Measurements from ENCODE around the gene RABGGTA. TPM values are rescaled to one million over a fixed set of nuclear protein-coding genes. Genes with fewer than 3 reads are reported as not detected.

The RABGGTA gene
- total and polyA plus RNA-seq, 4 donors: 23.1 to 42.9 (median 27.7) TPM

GRCh38 chr14:24261256-24261968 is 10.0 kb downstream of the RABGGTA start:
- Histone ChIP-seq H3K4me3 (ENCODE audit: low read depth, low read length) (no peak overlapping the region), H3K27ac (ENCODE audit: low read depth, low read length) (no peak overlapping the region), H3K4me1 (ENCODE audit: control insufficient read depth, insufficient read depth, low read length) (no peaks in the 10 kb centered on the region), H3K36me3 (ENCODE audit: control insufficient read depth, insufficient read depth, low read length) (peaks cover 68% of the 10 kb centered on the region), H3K27me3 (ENCODE audit: control insufficient read depth, insufficient read depth, low read length) (no peaks in the 10 kb centered on the region), H3K9me3 (ENCODE audit: control insufficient read depth, insufficient read depth, low read length) (no peaks in the 10 kb centered on the region)
- WGBS (ENCODE audit: insufficient coverage): 92% methylated on average over 17 of the region's 20 CpGs
- no peak for DNase-seq (ENCODE audit: low read depth in 4 of 6, low spot score in 6 of 6)

DNA sequence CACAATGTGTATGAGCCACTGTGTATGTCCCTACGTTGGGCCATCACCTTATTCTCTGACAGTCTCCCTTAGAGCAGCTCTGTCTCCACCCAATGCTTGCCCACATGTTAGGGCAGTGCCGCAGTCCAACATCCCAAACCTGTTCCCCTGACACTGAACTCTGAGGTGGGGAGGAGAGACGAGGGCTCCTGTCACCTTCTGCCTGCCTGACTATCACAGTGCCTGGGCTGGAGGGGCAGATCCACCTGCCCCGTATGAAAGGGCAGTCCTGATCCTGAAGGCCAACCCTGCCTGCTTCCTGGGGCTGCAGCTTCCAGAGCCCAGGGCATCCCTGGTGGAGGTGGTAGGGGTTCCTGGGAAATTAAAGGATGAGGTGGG is 10.6 kb downstream of the RABGGTA start:
- WGBS (ENCODE audit: insufficient coverage): 83% methylated on average over 2 of the region's 4 CpGs
- DNase-seq (ENCODE audit: low read depth in 4 of 6, low spot score in 6 of 6): no peak
- H3K36me3 ChIP-seq (ENCODE audit: control insufficient read depth, insufficient read depth, low read length): peaks cover 67% of the 10 kb centered on the region
- no peaks in the 10 kb centered on the region for H3K9me3 ChIP-seq (ENCODE audit: control insufficient read depth, insufficient read depth, low read length)
- no peaks in the 10 kb centered on the region for H3K27me3 ChIP-seq (ENCODE audit: control insufficient read depth, insufficient read depth, low read length)
- H3K27ac ChIP-seq (ENCODE audit: low read depth, low read length): no peak overlapping the region
- no peaks in the 10 kb centered on the region for H3K4me1 ChIP-seq (ENCODE audit: control insufficient read depth, insufficient read depth, low read length)
- no peak overlapping the region for H3K4me3 ChIP-seq (ENCODE audit: low read depth, low read length)

DNA sequence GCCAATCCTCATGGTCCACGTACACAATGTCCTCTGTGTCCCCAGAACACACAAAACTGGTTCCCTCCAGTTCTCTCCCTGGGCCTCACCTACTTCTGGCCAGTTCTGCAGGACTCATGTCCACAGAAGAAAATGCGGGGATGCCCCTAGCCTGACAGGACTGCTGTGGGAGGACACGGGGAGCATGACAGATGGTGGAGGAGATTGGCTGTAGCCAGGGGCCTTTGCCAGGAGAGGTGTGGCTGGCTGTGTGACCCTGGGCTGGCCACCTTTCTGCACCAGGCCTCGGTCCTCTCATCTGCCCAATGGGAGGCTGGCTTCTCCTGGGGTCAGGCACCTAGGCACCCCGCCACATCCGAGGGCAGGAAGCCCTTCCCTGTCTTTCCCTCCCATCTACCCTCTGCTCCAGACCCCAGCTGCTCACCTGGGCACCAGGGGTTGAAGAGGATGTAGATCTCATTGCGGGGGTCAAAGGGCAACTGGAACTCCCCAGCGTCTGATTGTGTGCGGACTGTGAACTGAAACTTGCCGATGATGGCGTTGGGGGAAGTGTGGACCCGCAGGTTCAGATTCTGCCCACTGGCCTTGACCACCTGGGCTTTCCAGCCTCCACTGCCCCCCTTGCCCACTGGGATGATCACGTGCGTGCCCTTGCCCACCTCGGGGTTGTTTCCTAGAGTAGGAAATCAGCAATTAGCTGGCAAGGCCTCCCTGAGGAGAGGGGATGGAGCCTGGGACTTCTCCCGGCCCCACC is 11.2 kb downstream of the RABGGTA start:
- WGBS (ENCODE audit: insufficient coverage): 87% methylated on average over 12 of the region's 16 CpGs
- no peak for DNase-seq (ENCODE audit: low read depth in 4 of 6, low spot score in 6 of 6)
- Histone ChIP-seq H3K4me1 (ENCODE audit: control insufficient read depth, insufficient read depth, low read length) (no peaks in the 10 kb centered on the region), H3K9me3 (ENCODE audit: control insufficient read depth, insufficient read depth, low read length) (no peaks in the 10 kb centered on the region), H3K27ac (ENCODE audit: low read depth, low read length) (no peak overlapping the region), H3K36me3 (ENCODE audit: control insufficient read depth, insufficient read depth, low read length) (peaks cover 67% of the 10 kb centered on the region), H3K27me3 (ENCODE audit: control insufficient read depth, insufficient read depth, low read length) (no peaks in the 10 kb centered on the region), H3K4me3 (ENCODE audit: low read depth, low read length) (no peak overlapping the region)

DNA sequence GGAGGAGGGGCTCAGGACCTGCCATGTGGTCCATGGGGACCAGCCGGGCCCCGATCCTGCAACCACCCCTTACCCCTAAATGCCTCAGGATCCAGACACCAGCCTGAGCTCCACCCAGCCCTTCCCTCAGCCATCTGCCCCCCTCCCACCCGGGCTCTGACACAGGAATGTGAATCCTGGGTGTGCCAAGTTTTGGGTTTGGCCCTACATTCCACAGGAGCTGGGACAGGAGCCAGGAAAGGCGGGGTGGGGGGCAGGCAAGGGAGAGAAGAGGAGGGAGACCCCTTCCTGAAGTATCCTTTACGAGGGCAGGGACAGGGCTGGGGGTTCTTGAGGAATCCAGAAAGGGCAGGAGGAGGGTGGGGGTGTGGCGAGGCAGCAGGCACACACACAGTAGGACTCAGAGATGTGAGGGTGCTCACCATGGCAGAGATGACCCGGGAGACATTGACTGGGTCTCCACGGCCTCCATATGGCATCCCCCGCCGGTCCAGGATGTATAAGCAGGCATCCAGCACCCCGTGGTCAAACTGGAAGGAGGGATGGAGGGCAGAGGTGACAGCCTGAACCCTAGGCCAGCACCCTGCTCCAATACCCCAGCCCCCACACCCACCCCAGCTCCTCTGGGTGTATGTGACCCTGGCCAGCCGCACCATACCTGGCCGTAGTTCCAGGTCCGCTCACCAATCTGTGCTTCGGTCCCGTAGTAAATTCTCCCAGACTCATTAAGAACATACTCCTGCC is 11.9 kb downstream of the RABGGTA start:
- WGBS (ENCODE audit: insufficient coverage): 91% methylated on average over 11 of the region's 16 CpGs
- DNase-seq (ENCODE audit: low read depth in 4 of 6, low spot score in 6 of 6): peak in 1 of 6 donors; percentile 55
- Histone ChIP-seq H3K4me1 (ENCODE audit: control insufficient read depth, insufficient read depth, low read length) (no peaks in the 10 kb centered on the region), H3K4me3 (ENCODE audit: low read depth, low read length) (no peak overlapping the region), H3K27ac (ENCODE audit: low read depth, low read length) (no peak overlapping the region), H3K9me3 (ENCODE audit: control insufficient read depth, insufficient read depth, low read length) (no peaks in the 10 kb centered on the region), H3K36me3 (ENCODE audit: control insufficient read depth, insufficient read depth, low read length) (peaks cover 68% of the 10 kb centered on the region), H3K27me3 (ENCODE audit: control insufficient read depth, insufficient read depth, low read length) (no peaks in the 10 kb centered on the region)

DNA sequence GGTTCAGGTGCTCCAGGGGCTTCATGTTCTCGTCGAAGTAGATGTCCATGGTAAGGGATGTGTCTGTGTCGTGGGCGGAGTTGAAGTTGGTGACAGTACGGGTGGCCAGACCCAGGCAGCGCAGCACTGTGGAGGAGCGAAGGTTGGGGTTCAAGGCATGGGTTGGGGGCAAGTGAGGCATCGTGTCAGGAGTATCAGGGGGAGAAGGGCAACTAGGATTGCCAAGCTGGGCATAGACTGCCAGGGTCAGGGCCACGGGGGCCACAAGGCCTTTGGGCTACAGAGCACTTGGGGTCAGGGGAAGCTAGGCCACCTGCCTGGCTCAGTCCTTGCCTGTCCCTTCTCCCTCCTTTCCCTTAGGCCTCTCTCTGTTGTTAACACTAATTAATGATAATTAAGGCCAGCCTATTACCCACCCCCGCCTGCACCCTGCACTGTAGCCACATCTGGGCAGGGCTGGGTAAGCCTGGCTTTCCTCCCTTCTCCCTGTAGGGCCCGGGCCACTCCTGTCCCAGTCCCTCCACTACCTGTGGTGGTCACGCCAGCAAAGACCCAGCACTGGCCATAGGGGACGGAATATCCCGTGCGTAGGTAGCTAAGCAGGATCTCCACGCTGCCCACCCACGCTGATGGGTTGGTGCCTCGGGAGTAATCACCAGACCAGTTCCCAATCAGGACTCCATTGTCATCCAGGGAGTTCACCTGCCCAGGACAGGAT is 12.7 kb downstream of the RABGGTA start:
- Histone ChIP-seq H3K4me1 (ENCODE audit: control insufficient read depth, insufficient read depth, low read length) (no peaks in the 10 kb centered on the region), H3K27me3 (ENCODE audit: control insufficient read depth, insufficient read depth, low read length) (no peaks in the 10 kb centered on the region), H3K27ac (ENCODE audit: low read depth, low read length) (no peak overlapping the region), H3K4me3 (ENCODE audit: low read depth, low read length) (no peak overlapping the region), H3K9me3 (ENCODE audit: control insufficient read depth, insufficient read depth, low read length) (no peaks in the 10 kb centered on the region), H3K36me3 (ENCODE audit: control insufficient read depth, insufficient read depth, low read length) (peaks cover 70% of the 10 kb centered on the region)
- no peak for DNase-seq (ENCODE audit: low read depth in 4 of 6, low spot score in 6 of 6)
- 92% methylated on average over 18 of the region's 18 CpGs for WGBS (ENCODE audit: insufficient coverage)

DNA sequence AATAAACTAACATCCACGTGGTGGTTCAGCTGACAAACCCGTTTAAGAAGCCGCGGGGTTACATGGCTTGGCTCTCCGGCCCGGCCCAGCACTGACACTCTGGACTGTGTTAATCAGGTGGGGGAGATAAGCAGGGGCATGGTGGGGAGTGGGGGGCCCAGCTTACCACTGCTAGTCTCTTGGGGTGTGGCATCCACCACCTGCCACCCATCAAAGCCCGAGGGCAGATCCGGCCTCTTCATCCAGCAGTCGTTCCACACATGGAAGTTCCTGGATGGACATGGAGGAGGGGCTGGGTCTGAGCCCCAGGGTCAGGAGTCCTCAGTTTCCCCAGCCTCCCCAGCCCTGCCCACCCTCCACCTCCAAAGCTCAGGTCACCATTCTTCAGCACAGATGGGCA is 13.3 kb downstream of the RABGGTA start:
- WGBS (ENCODE audit: insufficient coverage): 100% methylated on average over 1 of the region's 9 CpGs
- Histone ChIP-seq H3K27me3 (ENCODE audit: control insufficient read depth, insufficient read depth, low read length) (no peaks in the 10 kb centered on the region), H3K27ac (ENCODE audit: low read depth, low read length) (no peak overlapping the region), H3K4me3 (ENCODE audit: low read depth, low read length) (no peak overlapping the region), H3K4me1 (ENCODE audit: control insufficient read depth, insufficient read depth, low read length) (no peaks in the 10 kb centered on the region), H3K9me3 (ENCODE audit: control insufficient read depth, insufficient read depth, low read length) (no peaks in the 10 kb centered on the region), H3K36me3 (ENCODE audit: control insufficient read depth, insufficient read depth, low read length) (peaks cover 66% of the 10 kb centered on the region)
- DNase-seq (ENCODE audit: low read depth in 4 of 6, low spot score in 6 of 6): no peak

GRCh38 chr14:24256960-24257359 is 14.4 kb downstream of the RABGGTA start:
- H3K4me1 ChIP-seq (ENCODE audit: control insufficient read depth, insufficient read depth, low read length): no peaks in the 10 kb centered on the region
- no peak for DNase-seq (ENCODE audit: low read depth in 4 of 6, low spot score in 6 of 6)
- H3K36me3 ChIP-seq (ENCODE audit: control insufficient read depth, insufficient read depth, low read length): peaks cover 64% of the 10 kb centered on the region
- no peak overlapping the region for H3K27ac ChIP-seq (ENCODE audit: low read depth, low read length)
- no peak overlapping the region for H3K4me3 ChIP-seq (ENCODE audit: low read depth, low read length)
- 78% methylated on average over 4 of the region's 4 CpGs for WGBS (ENCODE audit: insufficient coverage)
- no peaks in the 10 kb centered on the region for H3K27me3 ChIP-seq (ENCODE audit: control insufficient read depth, insufficient read depth, low read length)
- H3K9me3 ChIP-seq (ENCODE audit: control insufficient read depth, insufficient read depth, low read length): no peaks in the 10 kb centered on the region

- WGBS (ENCODE audit: insufficient coverage): 84% methylated on average over 9 of the region's 12 CpGs
These were observed 15.3 kb downstream of the RABGGTA start for GRCh38 chr14:24255931-24256711.

DNA sequence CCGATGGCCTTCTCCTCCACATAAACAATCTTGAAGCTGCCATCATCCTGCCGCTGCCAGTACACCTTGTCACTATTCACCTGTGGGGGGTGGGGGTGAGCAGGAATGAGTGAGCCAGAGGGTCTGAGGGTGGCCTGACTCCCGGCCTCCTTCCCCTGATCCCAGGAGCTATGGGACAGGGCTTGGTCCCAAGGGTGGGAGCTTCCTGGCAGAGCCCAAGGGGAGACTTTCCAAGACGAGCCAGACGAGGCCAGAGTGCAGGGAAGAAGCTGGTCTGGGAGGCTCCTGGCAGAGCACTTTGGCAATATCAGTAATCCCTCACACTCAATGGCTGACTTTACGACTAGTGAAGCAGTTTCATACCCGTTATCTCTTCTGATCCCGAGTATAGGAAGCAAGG is 16.0 kb downstream of the RABGGTA start:
- no peaks in the 10 kb centered on the region for H3K27me3 ChIP-seq (ENCODE audit: control insufficient read depth, insufficient read depth, low read length)
- no peaks in the 10 kb centered on the region for H3K4me1 ChIP-seq (ENCODE audit: control insufficient read depth, insufficient read depth, low read length)
- peaks cover 54% of the 10 kb centered on the region for H3K36me3 ChIP-seq (ENCODE audit: control insufficient read depth, insufficient read depth, low read length)
- no peak for DNase-seq (ENCODE audit: low read depth in 4 of 6, low spot score in 6 of 6)
- 90% methylated on average over 6 of the region's 8 CpGs for WGBS (ENCODE audit: insufficient coverage)
- H3K4me3 ChIP-seq (ENCODE audit: low read depth, low read length): no peak overlapping the region
- no peak overlapping the region for H3K27ac ChIP-seq (ENCODE audit: low read depth, low read length)
- no peaks in the 10 kb centered on the region for H3K9me3 ChIP-seq (ENCODE audit: control insufficient read depth, insufficient read depth, low read length)

More at GRCh38 chr14:24255931-24256711, 15.3 kb downstream of the RABGGTA start:
- peaks cover 59% of the 10 kb centered on the region for H3K36me3 ChIP-seq (ENCODE audit: control insufficient read depth, insufficient read depth, low read length)
- no peaks in the 10 kb centered on the region for H3K9me3 ChIP-seq (ENCODE audit: control insufficient read depth, insufficient read depth, low read length)
- H3K4me1 ChIP-seq (ENCODE audit: control insufficient read depth, insufficient read depth, low read length): no peaks in the 10 kb centered on the region
- H3K4me3 ChIP-seq (ENCODE audit: low read depth, low read length): no peak overlapping the region
- no peaks in the 10 kb centered on the region for H3K27me3 ChIP-seq (ENCODE audit: control insufficient read depth, insufficient read depth, low read length)
- DNase-seq (ENCODE audit: low read depth in 4 of 6, low spot score in 6 of 6): no peak
- H3K27ac ChIP-seq (ENCODE audit: low read depth, low read length): no peak overlapping the region
